RWPE2 (cell line): ENCODE data around the gene DNAI1.

Experiments
- ATAC-seq: fragments of 200-7000 bp; cut with Tn5 transposase; 3 replicates; pipeline ENCODE4 v1.9.1; 2021; ENCODE audit warnings: low read depth
- DNase-seq: peaks from one replicate; pipeline ENCODE4 v3.0.0-alpha.2; 2020; ENCODE audit warnings: low spot score
- H3K27ac ChIP-seq: fragments of 450-650 bp; 2 replicates; pipeline ENCODE4 v1.5.1; 2017; ENCODE audit warnings: mild to moderate bottlenecking; ENCODE audit not compliant: poor library complexity, severe bottlenecking
- H3K27me3 ChIP-seq: fragments of 250-450 bp; sonication (Bioruptor Pico); 2 replicates; pipeline ENCODE4 v1.5.1; 2021; ENCODE audit warnings: mild to moderate bottlenecking, moderate library complexity; ENCODE audit not compliant: insufficient read depth, poor library complexity, severe bottlenecking
- H3K36me3 ChIP-seq: fragments of 250-450 bp; sonication (Bioruptor Pico); 2 replicates; pipeline ENCODE4 v1.5.1; 2020; ENCODE audit warnings: low read depth, mild to moderate bottlenecking, moderate library complexity
- H3K4me1 ChIP-seq: fragments of 250-450 bp; sonication (Bioruptor Pico); 2 replicates; pipeline ENCODE4 v1.5.1; 2021; ENCODE audit warnings: mild to moderate bottlenecking, moderate library complexity; ENCODE audit not compliant: insufficient read depth, poor library complexity, severe bottlenecking
- H3K4me3 ChIP-seq: fragments of 250-450 bp; sonication (Bioruptor Pico); 2 replicates; pipeline ENCODE4 v1.5.1; 2021; ENCODE audit warnings: mild to moderate bottlenecking, moderate library complexity; ENCODE audit not compliant: severe bottlenecking
- H3K9me3 ChIP-seq: fragments of 250-450 bp; sonication (Bioruptor Pico); 2 replicates; pipeline ENCODE4 v1.5.1; 2021; ENCODE audit warnings: mild to moderate bottlenecking, moderate library complexity; ENCODE audit not compliant: severe bottlenecking
- TF ChIP-seq, protein P1 (sequence below): fragments of 450-650 bp; IDR thresholded peaks from one replicate; pipeline ENCODE4 v1.5.1; 2017; ENCODE audit warnings: mild to moderate bottlenecking, moderate library complexity; ENCODE audit not compliant: poor library complexity, severe bottlenecking

Gene DNAI1

DNA sequence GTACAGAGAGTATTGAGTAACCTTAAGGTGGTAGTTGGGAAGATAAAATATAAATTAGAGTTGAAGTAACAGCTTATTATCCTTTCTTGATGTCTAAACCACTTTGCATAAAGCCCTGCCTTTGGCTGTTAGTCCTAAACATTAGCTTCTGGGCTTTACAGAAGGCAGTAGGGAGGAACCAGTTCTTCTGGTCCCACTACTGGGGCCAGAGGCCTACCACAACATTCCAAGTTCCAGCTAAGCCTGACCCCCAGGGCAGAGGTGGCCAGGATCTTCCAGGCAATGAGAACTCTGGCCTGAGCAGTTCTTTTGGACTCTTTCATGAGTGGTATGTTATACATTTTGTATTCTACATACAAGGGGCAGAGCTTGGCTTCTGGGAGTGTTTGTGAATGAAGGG, 26.1 kb downstream of the DNAI1 start:
- DNase-seq, result no peak
- no peaks in the 10 kb centered on the region for H3K9me3 ChIP-seq

DNA sequence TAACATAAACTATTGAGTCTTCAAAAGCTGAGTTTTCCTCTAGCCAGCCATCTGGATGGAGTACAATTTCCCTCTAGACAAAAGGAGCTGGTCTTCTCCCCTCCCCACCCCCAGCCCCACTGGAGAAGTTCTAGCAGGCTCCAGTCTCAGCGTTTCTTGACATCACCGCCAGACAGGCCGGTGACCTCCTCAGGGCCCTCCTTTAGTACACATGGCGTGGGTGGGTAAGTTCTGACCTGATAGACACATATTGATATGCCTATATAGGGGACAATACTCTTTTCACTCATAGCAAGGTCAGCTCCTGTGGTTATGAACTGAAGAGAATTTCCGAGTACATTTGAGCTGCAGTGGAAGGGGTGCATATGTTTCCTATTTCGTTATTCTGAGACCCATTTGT, 27.2 kb downstream of the DNAI1 start:
- H3K27me3 ChIP-seq, result no peaks in the 10 kb centered on the region
- no peak overlapping the region for H3K27ac ChIP-seq
- H3K4me1 ChIP-seq, result no peaks in the 10 kb centered on the region
- TF ChIP-seq, protein P1, sequence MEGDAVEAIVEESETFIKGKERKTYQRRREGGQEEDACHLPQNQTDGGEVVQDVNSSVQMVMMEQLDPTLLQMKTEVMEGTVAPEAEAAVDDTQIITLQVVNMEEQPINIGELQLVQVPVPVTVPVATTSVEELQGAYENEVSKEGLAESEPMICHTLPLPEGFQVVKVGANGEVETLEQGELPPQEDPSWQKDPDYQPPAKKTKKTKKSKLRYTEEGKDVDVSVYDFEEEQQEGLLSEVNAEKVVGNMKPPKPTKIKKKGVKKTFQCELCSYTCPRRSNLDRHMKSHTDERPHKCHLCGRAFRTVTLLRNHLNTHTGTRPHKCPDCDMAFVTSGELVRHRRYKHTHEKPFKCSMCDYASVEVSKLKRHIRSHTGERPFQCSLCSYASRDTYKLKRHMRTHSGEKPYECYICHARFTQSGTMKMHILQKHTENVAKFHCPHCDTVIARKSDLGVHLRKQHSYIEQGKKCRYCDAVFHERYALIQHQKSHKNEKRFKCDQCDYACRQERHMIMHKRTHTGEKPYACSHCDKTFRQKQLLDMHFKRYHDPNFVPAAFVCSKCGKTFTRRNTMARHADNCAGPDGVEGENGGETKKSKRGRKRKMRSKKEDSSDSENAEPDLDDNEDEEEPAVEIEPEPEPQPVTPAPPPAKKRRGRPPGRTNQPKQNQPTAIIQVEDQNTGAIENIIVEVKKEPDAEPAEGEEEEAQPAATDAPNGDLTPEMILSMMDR, result no peak
- H3K9me3 ChIP-seq, result no peaks in the 10 kb centered on the region
- no peak for ATAC-seq
- H3K4me3 ChIP-seq, result no peak overlapping the region
- no peaks in the 10 kb centered on the region for H3K36me3 ChIP-seq
- DNase-seq, result no peak

More for the DNA sequence above, 26.1 kb downstream of the DNAI1 start:
- no peak for ATAC-seq
- Histone ChIP-seq H3K27ac (no peak overlapping the region), H3K4me3 (no peak overlapping the region), H3K27me3 (no peaks in the 10 kb centered on the region), H3K4me1 (no peaks in the 10 kb centered on the region), H3K36me3 (no peaks in the 10 kb centered on the region)
- TF ChIP-seq, protein P1, result no peak

- no peak for ATAC-seq
- H3K4me3 ChIP-seq, result no peak overlapping the region
- DNase-seq, result no peak
- H3K4me1 ChIP-seq, result no peaks in the 10 kb centered on the region
- no peaks in the 10 kb centered on the region for H3K27me3 ChIP-seq
- H3K27ac ChIP-seq, result no peak overlapping the region
- no peaks in the 10 kb centered on the region for H3K9me3 ChIP-seq
- H3K36me3 ChIP-seq, result no peaks in the 10 kb centered on the region
- TF ChIP-seq, protein P1, result no peak
These were observed 28.0 kb downstream of the DNAI1 start for GRCh38 chr9:34486572-34486971.

GRCh38 chr9:34490360-34490759, 31.8 kb downstream of the DNAI1 start:
- Histone ChIP-seq H3K4me3 (no peak overlapping the region), H3K36me3 (no peaks in the 10 kb centered on the region), H3K27me3 (no peaks in the 10 kb centered on the region), H3K4me1 (no peaks in the 10 kb centered on the region), H3K9me3 (no peaks in the 10 kb centered on the region), H3K27ac (no peak overlapping the region)
- TF ChIP-seq, protein P1, result no peak
- no peak for ATAC-seq
- no peak for DNase-seq

DNA sequence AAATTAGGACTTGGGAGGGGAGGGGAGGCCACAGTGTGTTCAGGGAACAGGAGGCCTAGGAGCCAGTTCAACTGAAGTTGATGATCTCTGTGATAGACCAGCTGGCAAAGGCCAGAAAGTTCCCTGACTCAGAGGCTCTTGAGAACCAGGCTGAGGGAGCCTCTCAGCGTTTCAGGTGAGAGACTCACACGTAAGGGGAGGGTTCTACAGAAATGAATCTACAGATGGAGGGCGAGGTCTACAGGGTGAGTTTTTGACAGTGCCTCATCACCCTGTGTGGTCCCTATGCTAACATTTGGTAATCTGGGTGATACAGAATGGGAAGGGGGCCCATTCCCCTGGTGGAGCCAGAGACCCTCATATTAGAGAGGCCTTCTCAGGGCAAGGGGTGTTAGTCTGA, 32.2 kb downstream of the DNAI1 start:
- no peak for ATAC-seq
- Histone ChIP-seq H3K4me1 (no peaks in the 10 kb centered on the region), H3K9me3 (no peaks in the 10 kb centered on the region), H3K27ac (no peak overlapping the region), H3K27me3 (no peaks in the 10 kb centered on the region), H3K36me3 (no peaks in the 10 kb centered on the region), H3K4me3 (no peak overlapping the region)
- DNase-seq, result no peak
- TF ChIP-seq, protein P1, result no peak
